Caco-2 (cell line): Measurements from ENCODE around the gene NUDT19. TPM values are rescaled to one million over a fixed set of nuclear protein-coding genes. Genes with fewer than 3 reads are reported as not detected.

ENCODE experiments used
- BruUV-seq: library from RNA; stranded (reverse); fragments of 400-500 nt; replicated peaks from 2 replicates; lab custom pipeline; 2021; lab: Mats Ljungman, UMichigan
- CTCF ChIA-PET: fragments of 300-600 bp; sonication (Branson Sonifier 250); formaldehyde crosslinking; loops from one replicate; lab custom pipeline; 2022; ENCODE audit warnings: antibody characterized with exemption; lab: Charles Lee
- POLR2A ChIA-PET: fragments of 300-600 bp; sonication (Branson Sonifier 250); formaldehyde crosslinking; loops from one replicate; lab custom pipeline; 2022; ENCODE audit warnings: antibody characterized with exemption; lab: Charles Lee
- DNase-seq, 2 experiments: peaks; one replicate each; pipeline versions ENCODE4 v3.0.0 to v3.0.0-alpha.2; 2020 to 2022
- H3K27me3 ChIP-seq: replicated peaks from 2 replicates; pipeline ENCODE4 v1.6.0; 2011; ENCODE audit warnings: low read length; ENCODE audit not compliant: control insufficient read depth, insufficient read depth
- H3K36me3 ChIP-seq: 2 replicates; pipeline ENCODE4 v1.5.1; 2011; ENCODE audit warnings: low read length; ENCODE audit not compliant: control insufficient read depth, insufficient read depth
- H3K4me1 ChIP-seq: fragments of 250-450 bp; sonication (Bioruptor Pico); 2 replicates; pipeline ENCODE4 v1.5.1; 2020; ENCODE audit warnings: mild to moderate bottlenecking
- H3K4me3 ChIP-seq: 2 replicates; pipeline ENCODE4 v1.5.1; 2011; ENCODE audit warnings: low read depth, mild to moderate bottlenecking, control low read depth, low read length
- H3K9me3 ChIP-seq: fragments of 250-450 bp; sonication (Bioruptor Pico); 2 replicates; pipeline ENCODE4 v1.5.1; 2020; ENCODE audit warnings: mild to moderate bottlenecking, moderate library complexity
- H3K27ac Mint-ChIP-seq: one replicate; pipeline ENCODE4 v1.8.0; 2022; ENCODE audit warnings: mixed read lengths; ENCODE audit not compliant: unreplicated experiment
- H3K27me3 Mint-ChIP-seq: one replicate; pipeline ENCODE4 v1.8.0; 2022; ENCODE audit warnings: mixed read lengths; ENCODE audit not compliant: insufficient read depth, unreplicated experiment
- H3K36me3 Mint-ChIP-seq: one replicate; pipeline ENCODE4 v1.8.0; 2022; ENCODE audit warnings: mild to moderate bottlenecking, mixed read lengths; ENCODE audit not compliant: insufficient read depth, unreplicated experiment
- H3K4me1 Mint-ChIP-seq: one replicate; pipeline ENCODE4 v1.8.0; 2022; ENCODE audit warnings: low read depth, mixed read lengths; ENCODE audit not compliant: unreplicated experiment
- H3K4me3 Mint-ChIP-seq: one replicate; pipeline ENCODE4 v1.8.0; 2022; ENCODE audit warnings: mild to moderate bottlenecking, moderate library complexity, mixed read lengths; ENCODE audit not compliant: unreplicated experiment
- H3K9me3 Mint-ChIP-seq: one replicate; pipeline ENCODE4 v1.8.0; 2022; ENCODE audit warnings: mixed read lengths; ENCODE audit not compliant: unreplicated experiment
- intact Hi-C: fragments of 100-400 bp; cut with micrococcal nuclease; formaldehyde crosslinking; loops from one replicate; pipeline ENCODE4 v1.10.0; 2022; ENCODE audit not compliant: unreplicated experiment
- total RNA-seq: library from RNA; stranded (reverse); gene quantifications from 2 replicates; pipeline ENCODE4 v1.2.3, GENCODE V29; 2022
- TF ChIP-seq, protein P1 (sequence below), 2 experiments: fragments of 200-600 bp in 1 of 2; IDR thresholded peaks; 1 replicate in 1 of 2; 2 replicates in 1 of 2; pipeline versions ENCODE4 v1.5.1 to v1.8.0; 2011 to 2022; ENCODE audit warnings: antibody characterized with exemption in 1 of 2, control low read depth in 1 of 2, inconsistent platforms in 1 of 2, low read depth in 1 of 2, low read length in 1 of 2, mild to moderate bottlenecking in 1 of 2, moderate library complexity in 1 of 2; ENCODE audit not compliant: insufficient read depth in 1 of 2, severe bottlenecking in 1 of 2, unreplicated experiment in 1 of 2

NUDT19 gene
- total RNA-seq, 1 experiment from 2014 or later: 24.4 TPM

DNA sequence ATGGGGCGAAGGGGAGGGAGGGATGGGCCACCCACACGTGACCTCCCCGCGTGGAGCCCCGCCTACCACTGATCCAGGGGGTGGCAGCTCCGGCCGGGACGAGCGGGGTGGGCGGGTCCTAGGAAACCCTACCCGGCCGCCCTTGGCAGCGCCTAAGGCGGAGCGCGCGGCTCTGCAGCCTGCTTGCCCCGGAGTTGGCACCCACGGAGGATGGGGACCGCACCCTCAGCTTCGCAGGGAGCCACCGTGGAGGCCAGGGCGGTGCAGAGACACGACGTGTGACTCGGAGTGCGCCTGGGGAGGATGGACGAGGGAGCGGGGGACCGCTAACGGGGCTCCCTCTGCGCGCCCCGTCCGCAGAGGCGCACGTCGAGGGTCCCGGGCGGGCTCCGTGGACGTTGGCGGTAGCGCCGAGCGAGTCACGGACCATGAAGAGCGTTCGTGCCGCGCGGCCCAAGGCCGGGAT is 15.9 kb upstream of the NUDT19 start, which contains the start of gene RGS9BP:
Gene RGS9BP, plus strand, starts transcription at position 129 of the 466 bp plus-strand sequence. CDS start 416 bp downstream, outside the sequence.
- Mint-ChIP-seq H3K36me3 (peaks cover 15% of the 10 kb centered on the region), H3K27ac (peak within 1 kb of the TSS; percentile 48), H3K4me1 (peaks cover 30% of the 10 kb centered on the region), H3K4me3 (peak within 1 kb of the TSS; percentile 90), H3K27me3 (no peaks in the 10 kb centered on the region), H3K9me3 (no peaks in the 10 kb centered on the region)
- Histone ChIP-seq H3K4me3 (peak within 1 kb of the TSS; percentile 90), H3K9me3 (no peaks in the 10 kb centered on the region), H3K27me3 (no peaks in the 10 kb centered on the region), H3K36me3 (0 out of 2 replicates have a peak, but pooled peaks cover 2% of the 10 kb centered on the region), H3K4me1 (peaks cover 9% of the 10 kb centered on the region)
- TF ChIP-seq, protein P1, sequence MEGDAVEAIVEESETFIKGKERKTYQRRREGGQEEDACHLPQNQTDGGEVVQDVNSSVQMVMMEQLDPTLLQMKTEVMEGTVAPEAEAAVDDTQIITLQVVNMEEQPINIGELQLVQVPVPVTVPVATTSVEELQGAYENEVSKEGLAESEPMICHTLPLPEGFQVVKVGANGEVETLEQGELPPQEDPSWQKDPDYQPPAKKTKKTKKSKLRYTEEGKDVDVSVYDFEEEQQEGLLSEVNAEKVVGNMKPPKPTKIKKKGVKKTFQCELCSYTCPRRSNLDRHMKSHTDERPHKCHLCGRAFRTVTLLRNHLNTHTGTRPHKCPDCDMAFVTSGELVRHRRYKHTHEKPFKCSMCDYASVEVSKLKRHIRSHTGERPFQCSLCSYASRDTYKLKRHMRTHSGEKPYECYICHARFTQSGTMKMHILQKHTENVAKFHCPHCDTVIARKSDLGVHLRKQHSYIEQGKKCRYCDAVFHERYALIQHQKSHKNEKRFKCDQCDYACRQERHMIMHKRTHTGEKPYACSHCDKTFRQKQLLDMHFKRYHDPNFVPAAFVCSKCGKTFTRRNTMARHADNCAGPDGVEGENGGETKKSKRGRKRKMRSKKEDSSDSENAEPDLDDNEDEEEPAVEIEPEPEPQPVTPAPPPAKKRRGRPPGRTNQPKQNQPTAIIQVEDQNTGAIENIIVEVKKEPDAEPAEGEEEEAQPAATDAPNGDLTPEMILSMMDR (IDR thresholded peaks at IDR 0.05; ENCODE audit: insufficient read depth in 1 of 2, low read depth in 1 of 2, low read length in 1 of 2, severe bottlenecking in 1 of 2, unreplicated experiment in 1 of 2): no peak
- peak; percentile 83 to 86 for DNase-seq
- no TSS peak for BruUV-seq
- intact Hi-C loops: loop anchor here (1.0 to 10.0 kb wide), 3 partner anchors 16 to 271 kb away; partner anchors contain the start of genes DPY19L3 and NUDT19
- ChIA-PET POLR2A (interaction anchor here (1.5 kb wide), 1 partner anchor 16 kb away, joined by 5 read pairs; the partner anchor contains the start of gene NUDT19), CTCF (no interaction called here)

DNA sequence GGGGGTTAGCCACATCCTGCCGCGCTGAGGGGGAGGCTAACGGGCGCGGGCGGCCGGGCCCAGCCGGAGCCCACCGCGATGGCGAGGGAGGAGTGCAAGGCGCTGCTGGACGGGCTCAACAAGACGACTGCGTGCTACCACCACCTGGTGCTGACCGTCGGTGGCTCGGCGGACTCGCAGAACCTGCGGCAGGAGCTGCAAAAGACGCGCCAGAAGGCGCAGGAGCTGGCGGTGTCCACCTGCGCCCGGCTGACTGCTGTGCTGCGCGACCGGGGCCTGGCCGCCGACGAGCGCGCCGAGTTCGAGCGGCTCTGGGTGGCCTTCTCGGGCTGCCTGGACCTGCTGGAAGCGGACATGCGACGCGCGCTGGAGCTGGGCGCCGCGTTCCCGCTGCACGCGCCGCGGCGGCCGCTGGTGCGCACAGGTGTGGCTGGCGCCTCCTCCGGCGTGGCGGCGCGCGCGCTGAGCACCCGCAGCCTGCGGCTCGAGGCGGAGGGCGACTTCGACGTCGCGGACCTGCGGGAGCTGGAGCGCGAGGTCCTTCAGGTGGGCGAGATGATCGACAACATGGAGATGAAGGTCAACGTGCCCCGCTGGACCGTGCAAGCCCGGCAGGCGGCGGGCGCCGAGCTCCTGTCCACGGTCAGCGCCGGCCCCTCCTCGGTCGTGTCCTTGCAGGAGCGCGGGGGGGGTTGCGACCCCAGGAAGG is 15.3 kb upstream of the NUDT19 start:
- H3K4me1 ChIP-seq: peaks cover 7% of the 10 kb centered on the region; the same call in 1 of the 2 replicates
- H3K27me3 Mint-ChIP-seq: no peaks in the 10 kb centered on the region
- peaks cover 30% of the 10 kb centered on the region for H3K4me1 Mint-ChIP-seq
- peak; percentile 46 to 60 for DNase-seq
- intact Hi-C loops: loop anchor here (10.0 kb wide), 2 partner anchors 82 to 272 kb away; partner anchors contain the start of gene DPY19L3
- TF ChIP-seq, protein P1 (IDR thresholded peaks at IDR 0.05; ENCODE audit: insufficient read depth in 1 of 2, low read depth in 1 of 2, low read length in 1 of 2, severe bottlenecking in 1 of 2, unreplicated experiment in 1 of 2): peak in 1 of 2 experiments; percentile 12
- BruUV-seq: no TSS peak
- H3K4me3 ChIP-seq: peak overlapping the region; percentile 90
- no peaks in the 10 kb centered on the region for H3K9me3 Mint-ChIP-seq
- peak overlapping the region; percentile 90 for H3K4me3 Mint-ChIP-seq
- 0 out of 2 replicates have a peak, but pooled peaks cover 2% of the 10 kb centered on the region for H3K36me3 ChIP-seq
- ChIA-PET CTCF (interaction anchor here (1.0 kb wide), 1 partner anchor 27 kb away, joined by 5 read pairs; no protein-coding TSS in a partner anchor), POLR2A (interaction anchor here (1.5 kb wide), 1 partner anchor 15 kb away, joined by 5 read pairs; the partner anchor contains the start of gene NUDT19)
- no peaks in the 10 kb centered on the region for H3K9me3 ChIP-seq
- no peak overlapping the region for H3K27ac Mint-ChIP-seq
- peaks cover 15% of the 10 kb centered on the region for H3K36me3 Mint-ChIP-seq
- no peaks in the 10 kb centered on the region for H3K27me3 ChIP-seq

DNA sequence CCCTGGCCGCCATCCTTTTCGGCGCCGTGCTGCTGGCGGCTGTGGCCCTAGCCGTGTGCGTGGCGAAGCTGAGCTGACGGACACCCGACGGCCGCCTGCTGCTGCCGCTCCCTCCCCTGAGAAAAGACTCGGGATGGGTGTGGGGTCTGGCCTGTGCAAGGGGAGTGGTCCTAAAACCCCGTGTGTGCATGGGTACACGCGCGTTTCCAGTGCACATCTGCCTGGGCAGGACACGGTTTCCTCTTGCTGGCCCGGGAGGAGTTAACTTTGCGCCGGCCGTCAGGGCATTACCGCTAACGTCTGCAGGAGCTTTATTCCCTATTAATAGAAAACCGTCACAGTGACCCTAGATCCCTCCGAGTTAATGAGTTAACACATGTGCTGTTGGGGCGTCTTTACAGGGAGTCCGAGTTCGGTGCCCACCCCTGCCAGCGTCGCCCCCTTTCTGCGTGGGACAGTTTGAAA is 14.7 kb upstream of the NUDT19 start:
- Histone ChIP-seq H3K27me3 (no peaks in the 10 kb centered on the region), H3K4me1 (peaks cover 7% of the 10 kb centered on the region; the same call in 1 of the 2 replicates), H3K9me3 (no peaks in the 10 kb centered on the region), H3K4me3 (peak overlapping the region; percentile 90), H3K36me3 (0 out of 2 replicates have a peak, but pooled peaks cover 2% of the 10 kb centered on the region)
- ChIA-PET CTCF (interaction anchor here (1.0 to 1.6 kb wide), 2 partner anchors 28 to 77 kb away, joined by 5 read pairs; no protein-coding TSS in a partner anchor), POLR2A (no interaction called here)
- Mint-ChIP-seq H3K4me3 (peak overlapping the region; percentile 90), H3K4me1 (peaks cover 30% of the 10 kb centered on the region), H3K27ac (no peak overlapping the region), H3K27me3 (no peaks in the 10 kb centered on the region), H3K9me3 (no peaks in the 10 kb centered on the region), H3K36me3 (peaks cover 15% of the 10 kb centered on the region)
- BruUV-seq: no TSS peak
- intact Hi-C loops: loop anchor here (10.0 kb wide), 2 partner anchors 82 to 272 kb away; partner anchors contain the start of gene DPY19L3
- DNase-seq: no peak
- TF ChIP-seq, protein P1 (IDR thresholded peaks at IDR 0.05; ENCODE audit: insufficient read depth in 1 of 2, low read depth in 1 of 2, low read length in 1 of 2, severe bottlenecking in 1 of 2, unreplicated experiment in 1 of 2): no peak
